HepG2 (cell line): ENCODE data around the gene P3H3. TPM values are rescaled to one million over a fixed set of nuclear protein-coding genes. Genes with fewer than 3 reads are reported as not detected.

ENCODE experiments used
- CC2D1A ChIP-seq: sonication (generic); formaldehyde crosslinking; IDR thresholded peaks from 2 replicates; pipeline ENCODE4 v1.8.1; 2023; ENCODE audit warnings: mild to moderate bottlenecking, missing genetic modification reagents
- FOXA3 ChIP-seq: IDR thresholded peaks from 2 replicates; pipeline ENCODE4 v1.6.1; 2016; ENCODE audit warnings: missing genetic modification reagents, missing compliant biosample characterization
- FOXC1 ChIP-seq: sonication (generic); formaldehyde crosslinking; IDR thresholded peaks from 2 replicates; pipeline ENCODE4 v1.8.0; 2022; ENCODE audit warnings: mild to moderate bottlenecking, missing genetic modification reagents, borderline replicate concordance
- HDAC6 ChIP-seq: fragments of 200-600 bp; sonication (generic); IDR thresholded peaks from 2 replicates; pipeline ENCODE4 v1.7.0; 2017; ENCODE audit warnings: mild to moderate bottlenecking, antibody characterized with exemption, low read length, low read depth
- JUNB ChIP-seq: sonication (generic); formaldehyde crosslinking; IDR thresholded peaks from 2 replicates; pipeline ENCODE4 v1.8.0; 2022; ENCODE audit warnings: missing genetic modification reagents, mild to moderate bottlenecking, borderline replicate concordance
- KDM5A ChIP-seq: fragments of 200-600 bp; sonication (generic); IDR thresholded peaks from 2 replicates; pipeline ENCODE4 v1.7.0; 2018; ENCODE audit warnings: antibody characterized with exemption, mild to moderate bottlenecking, low read length, borderline replicate concordance
- LCORL ChIP-seq, 2 experiments: fragments of 450-650 bp in 1 of 2; sonication (generic) in 1 of 2; formaldehyde crosslinking in 1 of 2; IDR thresholded peaks; 2 replicates each; pipeline versions ENCODE4 v1.5.0 to v1.6.1; 2017 to 2020; ENCODE audit warnings: antibody characterized with exemption in 1 of 2, missing genetic modification reagents in 1 of 2
- MAFK ChIP-seq, 2 experiments: IDR thresholded peaks in 1 of 2; conservative IDR thresholded peaks in 1 of 2; 2 replicates each; pipeline ENCODE4 v1.6.1; 2011; ENCODE audit warnings: improper control_type of control experiment in 2 of 2, low read length in 2 of 2
- MYC ChIP-seq: sonication (generic); formaldehyde crosslinking; IDR thresholded peaks from 2 replicates; pipeline ENCODE4 v1.9.0; 2021; ENCODE audit warnings: missing genetic modification reagents, borderline replicate concordance
- NFE2 ChIP-seq: sonication (generic); formaldehyde crosslinking; IDR thresholded peaks from 2 replicates; pipeline ENCODE4 v1.4.0; 2020; ENCODE audit warnings: missing genetic modification reagents
- POLR2AphosphoS5 ChIP-seq: IDR thresholded peaks from 2 replicates; pipeline ENCODE4 v1.6.1; 2012; ENCODE audit warnings: low read depth, low read length
- PPARG ChIP-seq: conservative IDR thresholded peaks from 2 replicates; pipeline ENCODE4 v1.6.1; 2016; ENCODE audit warnings: missing biosample characterization, missing genetic modification reagents
- PRPF4 ChIP-seq: fragments of 200-400 bp; formaldehyde crosslinking; IDR thresholded peaks from 2 replicates; pipeline ENCODE4 v1.6.1; 2016; ENCODE audit warnings: low read length, low read depth; ENCODE audit not compliant: poor library complexity, severe bottlenecking
- SAFB2 ChIP-seq: sonication (generic); formaldehyde crosslinking; IDR thresholded peaks from 2 replicates; pipeline ENCODE4 v1.5.1; 2020; ENCODE audit warnings: missing genetic modification reagents, low read depth, mild to moderate bottlenecking, borderline replicate concordance
- SMYD3 ChIP-seq: sonication (generic); formaldehyde crosslinking; IDR thresholded peaks from 2 replicates; pipeline ENCODE4 v1.8.1; 2023; ENCODE audit warnings: mild to moderate bottlenecking, missing genetic modification reagents
- SP1 ChIP-seq, 2 experiments: fragments of 450-650 bp in 1 of 2; sonication (generic) in 1 of 2; formaldehyde crosslinking in 1 of 2; IDR thresholded peaks; 2 replicates each; pipeline versions ENCODE4 v1.4.0 to v1.6.1; 2016 to 2020; ENCODE audit warnings: missing genetic modification reagents in 1 of 2
- SPEN ChIP-seq: sonication (generic); formaldehyde crosslinking; IDR thresholded peaks from 2 replicates; pipeline ENCODE4 v1.5.1; 2020; ENCODE audit warnings: low read depth, mild to moderate bottlenecking, missing genetic modification reagents
- TCF7L2 ChIP-seq: IDR thresholded peaks from 2 replicates; pipeline ENCODE4 v1.6.1; 2011; ENCODE audit warnings: mild to moderate bottlenecking, low read depth, low read length, moderate library complexity
- ZC3H13 ChIP-seq: sonication (generic); formaldehyde crosslinking; IDR thresholded peaks from 2 replicates; pipeline ENCODE4 v1.8.1; 2023; ENCODE audit warnings: mild to moderate bottlenecking, missing genetic modification reagents, moderate library complexity
- ZFP36L2 ChIP-seq: sonication (generic); formaldehyde crosslinking; IDR thresholded peaks from 2 replicates; pipeline ENCODE4 v1.4.0; 2020; ENCODE audit warnings: missing genetic modification reagents
- ZNF12 ChIP-seq: sonication (generic); formaldehyde crosslinking; IDR thresholded peaks from 2 replicates; pipeline ENCODE4 v1.5.0; 2020; ENCODE audit warnings: missing genetic modification reagents
- ZNF263 ChIP-seq: sonication (generic); formaldehyde crosslinking; IDR thresholded peaks from 2 replicates; pipeline ENCODE4 v1.4.0; 2020; ENCODE audit warnings: missing genetic modification reagents
- ZNF337 ChIP-seq: sonication (generic); formaldehyde crosslinking; IDR thresholded peaks from 2 replicates; pipeline ENCODE4 v1.5.1; 2020; ENCODE audit warnings: missing genetic modification reagents, low read depth, mild to moderate bottlenecking, borderline replicate concordance
- ZNF850 ChIP-seq: sonication (generic); formaldehyde crosslinking; conservative IDR thresholded peaks from 2 replicates; pipeline ENCODE4 v1.9.0; 2021; ENCODE audit warnings: mild to moderate bottlenecking, missing genetic modification reagents
- polyA plus RNA-seq, 8 experiments: library from polyadenylated mRNA; depleted of rRNA in 3 of 8; stranded (reverse) in 7 of 8; unstranded in 1 of 8; fragments of >200 nt; fragmentation: Illumina TruSeq in 4 of 8; extraction: Trizol in 4 of 8; gene quantifications; 2 replicates each; pipeline versions ENCODE4 v1.2.1 to v1.2.3, GENCODE V29; 2011 to 2016; ENCODE audit warnings: low read depth in 4 of 8, missing spikeins in 1 of 8, mixed read lengths in 1 of 8; ENCODE audit not compliant: insufficient read depth in 1 of 8
- total RNA-seq, 5 experiments: library from RNA; depleted of rRNA; stranded (reverse); fragments of >200 nt; fragmentation: Illumina TruSeq; extraction: Trizol; gene quantifications; 2 replicates each; pipeline ENCODE4 v1.2.3, GENCODE V29; 2016; ENCODE audit warnings: low read depth in 1 of 5
- TF ChIP-seq, protein P1 (sequence below): sonication (generic); formaldehyde crosslinking; IDR thresholded peaks from 2 replicates; pipeline ENCODE4 v1.8.1; 2023; ENCODE audit warnings: mild to moderate bottlenecking, missing genetic modification reagents, borderline replicate concordance
- TF ChIP-seq, protein P2 (sequence below): sonication (generic); formaldehyde crosslinking; IDR thresholded peaks from 2 replicates; pipeline ENCODE4 v1.5.0; 2020; ENCODE audit warnings: missing genetic modification reagents, mild to moderate bottlenecking, borderline replicate concordance
- TF ChIP-seq, protein P3 (sequence below): sonication (generic); formaldehyde crosslinking; IDR thresholded peaks from 2 replicates; pipeline ENCODE4 v1.5.1; 2020; ENCODE audit warnings: missing genetic modification reagents, mild to moderate bottlenecking, borderline replicate concordance
- TF ChIP-seq, protein P4 (sequence below): IDR thresholded peaks from 2 replicates; pipeline ENCODE4 v1.6.1; 2016; ENCODE audit warnings: low read depth, borderline replicate concordance

The P3H3 gene
- total and polyA plus RNA-seq, 2 of the 13 experiments (the other 11 are each of a cell fraction or from before 2014, with no cell fraction given) = 20.1 to 20.5 TPM

DNA sequence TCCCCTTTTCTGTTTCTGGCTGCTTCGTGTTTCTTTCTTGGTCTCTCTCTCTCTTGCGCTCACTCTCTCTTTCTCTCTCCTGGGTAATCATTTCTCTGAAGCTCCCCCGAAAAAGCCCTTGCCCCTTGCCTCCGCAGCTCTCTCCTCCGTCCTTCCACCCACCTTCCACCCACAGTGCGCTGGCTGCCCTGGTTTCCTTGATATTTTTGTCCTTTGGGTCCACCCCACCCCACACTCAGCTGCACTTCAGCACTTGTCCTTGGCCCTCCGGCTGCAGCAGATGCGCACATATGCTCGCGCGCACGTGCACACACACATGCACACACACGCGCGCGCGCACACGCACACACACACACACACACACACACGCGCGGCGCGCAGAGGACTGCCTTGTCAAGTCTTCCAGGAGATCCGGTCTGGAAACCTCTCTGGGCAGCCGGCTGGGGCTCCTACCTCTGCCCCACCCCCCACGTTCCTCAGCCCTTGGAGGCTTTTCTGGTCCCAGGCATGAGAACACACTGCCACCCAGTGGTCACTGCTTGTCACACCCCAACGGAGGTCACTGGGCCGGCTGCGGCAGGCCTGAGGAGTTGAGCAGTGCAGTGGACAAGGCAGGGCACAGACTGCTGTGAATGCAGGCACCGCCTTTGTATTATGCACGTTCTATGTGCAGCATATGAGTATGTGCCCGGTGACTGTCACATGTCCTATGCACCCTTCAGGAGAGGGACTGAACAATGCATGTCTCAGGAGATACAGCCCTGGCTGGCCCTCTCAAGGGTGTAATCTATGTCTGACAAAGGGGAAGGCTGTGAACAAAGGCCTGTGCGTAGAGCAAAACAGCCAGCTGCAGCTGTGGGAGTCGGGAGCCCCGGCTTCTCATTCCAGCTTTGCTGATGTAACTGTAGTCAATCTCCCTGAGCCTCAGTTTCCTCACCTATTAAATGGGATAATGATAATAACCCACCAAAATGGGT is 49.3 kb upstream of the P3H3 start (continued):
- TF ChIP-seq NFE2 = no peak
- TF ChIP-seq LCORL (IDR thresholded peaks at IDR 0.05) = no peak
- TF ChIP-seq LCORL (CRISPR knock-in tag; IDR thresholded peaks at IDR 0.05) = peak; percentile 74; the same call in 1 of the 2 replicates
- peak; percentile 83; the same call in 1 of the 2 replicates for TF ChIP-seq FOXC1 (CRISPR knock-in tag)
- no peak for TF ChIP-seq JUNB (CRISPR knock-in tag)
- 0 out of 2 replicates have a peak, but pooled peaks have one; percentile 29 for TF ChIP-seq ZNF12 (CRISPR knock-in tag)
- TF ChIP-seq, protein P1, sequence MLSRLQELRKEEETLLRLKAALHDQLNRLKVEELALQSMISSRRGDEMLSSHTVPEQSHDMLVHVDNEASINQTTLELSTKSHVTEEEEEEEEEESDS (CRISPR knock-in tag) = no peak
- peak; percentile 48; the same call in 1 of the 2 replicates for TF ChIP-seq ZNF263
- no peak for TF ChIP-seq SP1 (IDR thresholded peaks at IDR 0.05)
- no peak; the same call in 1 of the 2 replicates for TF ChIP-seq SP1 (CRISPR knock-in tag; IDR thresholded peaks at IDR 0.05)
- TF ChIP-seq PRPF4 = peak; percentile 55
- no peak for TF ChIP-seq PPARG (CRISPR knock-in tag)
- TF ChIP-seq MAFK (conservative IDR thresholded peaks at IDR 0.05 in 1 of 2, IDR thresholded peaks at IDR 0.05 in 1 of 2; ENCODE audit: low read length in 2 of 2) = no peak
- no peak for TF ChIP-seq ZNF850 (CRISPR knock-in tag)
- TF ChIP-seq ZFP36L2 (CRISPR knock-in tag) = no peak
- no peak for TF ChIP-seq TCF7L2
- TF ChIP-seq SPEN = peak; percentile 64; the same call in 1 of the 2 replicates
- TF ChIP-seq, protein P2, sequence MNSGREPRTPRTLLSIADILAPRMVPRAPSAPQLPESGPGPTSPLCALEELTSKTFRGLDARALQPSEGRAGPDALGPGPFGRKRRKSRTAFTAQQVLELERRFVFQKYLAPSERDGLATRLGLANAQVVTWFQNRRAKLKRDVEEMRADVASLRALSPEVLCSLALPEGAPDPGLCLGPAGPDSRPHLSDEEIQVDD = no peak
- peak; percentile 43; the same call in 1 of the 2 replicates for TF ChIP-seq ZC3H13 (CRISPR knock-in tag)
- 0 out of 2 replicates have a peak, but pooled peaks have one; percentile 69 for TF ChIP-seq CC2D1A (CRISPR knock-in tag)
- no peak for TF ChIP-seq HDAC6
- peak; percentile 82 for TF ChIP-seq MYC (CRISPR knock-in tag)
- no peak; the same call in 1 of the 2 replicates for TF ChIP-seq SMYD3
- peak; percentile 45; the same call in 1 of the 2 replicates for TF ChIP-seq KDM5A
- TF ChIP-seq SAFB2 (CRISPR knock-in tag) = peak; percentile 38; the same call in 1 of the 2 replicates
- TF ChIP-seq, protein P3, sequence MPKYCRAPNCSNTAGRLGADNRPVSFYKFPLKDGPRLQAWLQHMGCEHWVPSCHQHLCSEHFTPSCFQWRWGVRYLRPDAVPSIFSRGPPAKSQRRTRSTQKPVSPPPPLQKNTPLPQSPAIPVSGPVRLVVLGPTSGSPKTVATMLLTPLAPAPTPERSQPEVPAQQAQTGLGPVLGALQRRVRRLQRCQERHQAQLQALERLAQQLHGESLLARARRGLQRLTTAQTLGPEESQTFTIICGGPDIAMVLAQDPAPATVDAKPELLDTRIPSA = no peak
- TF ChIP-seq, protein P4, sequence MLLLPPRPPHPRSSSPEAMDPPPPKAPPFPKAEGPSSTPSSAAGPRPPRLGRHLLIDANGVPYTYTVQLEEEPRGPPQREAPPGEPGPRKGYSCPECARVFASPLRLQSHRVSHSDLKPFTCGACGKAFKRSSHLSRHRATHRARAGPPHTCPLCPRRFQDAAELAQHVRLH (CRISPR knock-in tag) = peak; percentile 86; the same call in 1 of the 2 replicates
- peak; percentile 60 for TF ChIP-seq FOXA3 (CRISPR knock-in tag)
- TF ChIP-seq POLR2AphosphoS5 = peak; percentile 34; the same call in 1 of the 2 replicates
- no peak for TF ChIP-seq ZNF337 (CRISPR knock-in tag)
